ENCODE measurements around the gene CLDN5.

The CLDN5 gene

GRCh38 chr22:19555651-19556050, 31.4 kb upstream of the CLDN5 start:
- H3K79me2 ChIP-seq (ENCODE audit: low read length), result no peaks in the 10 kb centered on the region
- H3K27me3 ChIP-seq (replicated peaks; ENCODE audit: insufficient read depth, low read length), result peaks cover 4% of the 10 kb centered on the region; the same call in 1 of the 2 replicates
- no peak overlapping the region for H3K27ac ChIP-seq (ENCODE audit: low read length)
- no peak overlapping the region for H2AFZ ChIP-seq (ENCODE audit: low read length)
- H3K9me2 ChIP-seq (replicated peaks; ENCODE audit: insufficient read depth, low read length), result no peaks in the 10 kb centered on the region
- no peaks in the 10 kb centered on the region for H3K36me3 ChIP-seq (replicated peaks; ENCODE audit: insufficient read depth, low read length)
- H3K9me3 ChIP-seq (replicated peaks; ENCODE audit: insufficient read depth, low read length), result no peaks in the 10 kb centered on the region
- no peak overlapping the region for H3K4me2 ChIP-seq (ENCODE audit: low read depth, low read length)
- TF ChIP-seq EZH2phosphoT487 (IDR thresholded peaks at IDR 0.05; ENCODE audit: low read length) (no peak), EZH2 (optimal IDR thresholded peaks at IDR 0.05; ENCODE audit: low read depth, low read length) (no peak), CTCF (IDR thresholded peaks at IDR 0.05; ENCODE audit: low read length) (no peak)
- H3K4me3 ChIP-seq (ENCODE audit: low read length), result no peak overlapping the region
- no peak overlapping the region for H3K9ac ChIP-seq (ENCODE audit: low read length)
- DNase-seq, result no peak
- no peaks in the 10 kb centered on the region for H4K20me1 ChIP-seq (ENCODE audit: insufficient read depth, low read length)
- H3K4me1 ChIP-seq (ENCODE audit: low read length), result no peaks in the 10 kb centered on the region
- H3F3A ChIP-seq (ENCODE audit: insufficient read depth, low read length), result no peaks in the 10 kb centered on the region

- no peak overlapping the region for H3K9ac ChIP-seq (ENCODE audit: low read length)
- no peaks in the 10 kb centered on the region for H3F3A ChIP-seq (ENCODE audit: insufficient read depth, low read length)
Measured at GRCh38 chr22:19554834-19555404, 30.7 kb upstream of the CLDN5 start.

GRCh38 chr22:19553201-19553600, 29.0 kb upstream of the CLDN5 start:
- Histone ChIP-seq H2AFZ (ENCODE audit: low read length) (no peak overlapping the region), H3K9me3 (replicated peaks; ENCODE audit: insufficient read depth, low read length) (no peaks in the 10 kb centered on the region), H3K9ac (ENCODE audit: low read length) (no peak overlapping the region), H3K4me2 (ENCODE audit: low read depth, low read length) (no peak overlapping the region), H3K27ac (ENCODE audit: low read length) (no peak overlapping the region), H3F3A (ENCODE audit: insufficient read depth, low read length) (no peaks in the 10 kb centered on the region), H3K9me2 (replicated peaks; ENCODE audit: insufficient read depth, low read length) (no peaks in the 10 kb centered on the region), H3K4me3 (ENCODE audit: low read length) (no peak overlapping the region), H3K27me3 (replicated peaks; ENCODE audit: insufficient read depth, low read length) (peaks cover 4% of the 10 kb centered on the region; the same call in 1 of the 2 replicates), H3K79me2 (ENCODE audit: low read length) (no peaks in the 10 kb centered on the region), H4K20me1 (ENCODE audit: insufficient read depth, low read length) (no peaks in the 10 kb centered on the region), H3K4me1 (ENCODE audit: low read length) (no peaks in the 10 kb centered on the region), H3K36me3 (replicated peaks; ENCODE audit: insufficient read depth, low read length) (no peaks in the 10 kb centered on the region)
- DNase-seq, result no peak
- no peak for TF ChIP-seq EZH2 (optimal IDR thresholded peaks at IDR 0.05; ENCODE audit: low read depth, low read length)
- TF ChIP-seq EZH2phosphoT487 (IDR thresholded peaks at IDR 0.05; ENCODE audit: low read length), result no peak
- no peak for TF ChIP-seq CTCF (IDR thresholded peaks at IDR 0.05; ENCODE audit: low read length)

More at GRCh38 chr22:19554834-19555404, 30.7 kb upstream of the CLDN5 start:
- Histone ChIP-seq H2AFZ (ENCODE audit: low read length) (no peak overlapping the region), H3K4me2 (ENCODE audit: low read depth, low read length) (no peak overlapping the region), H3K9me3 (replicated peaks; ENCODE audit: insufficient read depth, low read length) (no peaks in the 10 kb centered on the region), H3K27me3 (replicated peaks; ENCODE audit: insufficient read depth, low read length) (peaks cover 4% of the 10 kb centered on the region; the same call in 1 of the 2 replicates), H3K79me2 (ENCODE audit: low read length) (no peaks in the 10 kb centered on the region), H3K9me2 (replicated peaks; ENCODE audit: insufficient read depth, low read length) (no peaks in the 10 kb centered on the region), H4K20me1 (ENCODE audit: insufficient read depth, low read length) (no peaks in the 10 kb centered on the region), H3K4me1 (ENCODE audit: low read length) (no peaks in the 10 kb centered on the region), H3K36me3 (replicated peaks; ENCODE audit: insufficient read depth, low read length) (no peaks in the 10 kb centered on the region), H3K4me3 (ENCODE audit: low read length) (no peak overlapping the region), H3K27ac (ENCODE audit: low read length) (no peak overlapping the region)
- DNase-seq, result no peak
- TF ChIP-seq EZH2phosphoT487 (IDR thresholded peaks at IDR 0.05; ENCODE audit: low read length) (no peak), EZH2 (optimal IDR thresholded peaks at IDR 0.05; ENCODE audit: low read depth, low read length) (no peak), CTCF (IDR thresholded peaks at IDR 0.05; ENCODE audit: low read length) (no peak)
